HEK293 (cell line): ENCODE results near the gene TMEM131L.
"Not testable (repeated sequence)": the region's sequence is repeated elsewhere in the genome, so short reads cannot be mapped to it uniquely, and the experiment has no call there.

Source experiments
- CTCF ChIP-seq: fragments of 450-650 bp; formaldehyde crosslinking; IDR thresholded peaks from 2 replicates; pipeline ENCODE4 v1.5.1; 2016; ENCODE audit warnings: missing biosample characterization, missing genetic modification characterization
- INSM2 ChIP-seq: fragments of 450-650 bp; formaldehyde crosslinking; IDR thresholded peaks from 2 replicates; pipeline ENCODE4 v1.5.1; 2016; ENCODE audit warnings: missing biosample characterization, missing genetic modification characterization
- KLF8 ChIP-seq: fragments of 450-650 bp; formaldehyde crosslinking; IDR thresholded peaks from 2 replicates; pipeline ENCODE4 v1.5.1; 2016; ENCODE audit warnings: missing biosample characterization, missing genetic modification characterization
- ZFHX2 ChIP-seq: fragments of 450-650 bp; formaldehyde crosslinking; conservative IDR thresholded peaks from 2 replicates; pipeline ENCODE4 v1.5.1; 2016; ENCODE audit warnings: missing biosample characterization, missing genetic modification characterization
- ZNF169 ChIP-seq: fragments of 450-650 bp; formaldehyde crosslinking; IDR thresholded peaks from 2 replicates; pipeline ENCODE4 v1.5.1; 2016; ENCODE audit warnings: missing biosample characterization, missing genetic modification characterization

GRCh38 chr4:153451145-153451544, 15.0 kb upstream of the TMEM131L start:
- TF ChIP-seq ZNF169; ZFHX2 (tag by site-specific recombination); CTCF (tag by site-specific recombination); INSM2 (tag by site-specific recombination): not testable (repeated sequence)
- TF ChIP-seq KLF8 (tag by site-specific recombination) = peak; percentile 39; the same call in 1 of the 2 replicates
